ENCODE results near the gene ICAM4. TPM values are rescaled to one million over a fixed set of nuclear protein-coding genes. Genes with fewer than 3 reads are reported as not detected.

ICAM4 gene
- total and polyA plus RNA-seq, 9 of the 15 experiments (the other 6 are each of a cell fraction or from before 2014, with no cell fraction given): 14.1 to 86.1 (median 29.6) TPM

DNA sequence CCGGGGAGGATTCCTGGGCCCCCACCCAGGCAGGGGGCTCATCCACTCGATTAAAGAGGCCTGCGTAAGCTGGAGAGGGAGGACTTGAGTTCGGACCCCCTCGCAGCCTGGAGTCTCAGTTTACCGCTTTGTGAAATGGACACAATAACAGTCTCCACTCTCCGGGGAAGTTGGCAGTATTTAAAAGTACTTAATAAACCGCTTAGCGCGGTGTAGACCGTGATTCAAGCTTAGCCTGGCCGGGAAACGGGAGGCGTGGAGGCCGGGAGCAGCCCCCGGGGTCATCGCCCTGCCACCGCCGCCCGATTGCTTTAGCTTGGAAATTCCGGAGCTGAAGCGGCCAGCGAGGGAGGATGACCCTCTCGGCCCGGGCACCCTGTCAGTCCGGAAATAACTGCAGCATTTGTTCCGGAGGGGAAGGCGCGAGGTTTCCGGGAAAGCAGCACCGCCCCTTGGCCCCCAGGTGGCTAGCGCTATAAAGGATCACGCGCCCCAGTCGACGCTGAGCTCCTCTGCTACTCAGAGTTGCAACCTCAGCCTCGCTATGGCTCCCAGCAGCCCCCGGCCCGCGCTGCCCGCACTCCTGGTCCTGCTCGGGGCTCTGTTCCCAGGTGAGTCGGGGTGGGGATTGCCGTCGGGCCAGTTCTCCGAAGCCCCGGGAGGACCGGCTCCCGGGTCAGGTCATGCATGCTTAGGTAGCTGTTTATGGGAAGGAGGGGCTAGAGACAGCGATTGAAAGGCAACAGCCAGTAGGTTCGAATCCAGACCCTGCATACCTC lies 15.9 kb upstream of the ICAM4 start, which contains the start of gene ICAM1:
Gene ICAM1 (plus strand): TSS at position 505 of the 779 bp plus-strand sequence. CDS start 40 bp downstream, at position 545.
- H3K79me2 ChIP-seq (ENCODE audit: control insufficient read depth, insufficient read depth, low read length): peaks cover 30% of the 10 kb centered on the region
- no peaks in the 10 kb centered on the region for H4K20me1 ChIP-seq (replicated peaks; ENCODE audit: control insufficient read depth, insufficient read depth, low read length)
- H2AFZ ChIP-seq (ENCODE audit: low read depth, low read length): peak within 1 kb of the TSS; percentile 91
- ATAC-seq (peak; percentile 88), DNase-seq (ENCODE audit: extremely low read depth in 1 of 4, low spot score in 3 of 4) (peak; percentile 71 to 92 (median 80)), FAIRE-seq (peak; percentile 92)
- peaks cover 16 to 33% of the 10 kb centered on the region in 2 experiments; a peak in 4 of 5 replicates for H3K4me1 ChIP-seq (replicated peaks in 1 of 2; ENCODE audit: control insufficient read depth in 2 of 2, insufficient read depth in 2 of 2, low read length in 2 of 2)
- intact Hi-C loops (cut with micrococcal nuclease): loop anchor here (1.0 to 2.0 kb wide), 3 partner anchors 18 to 110 kb away; partner anchors contain the start of genes ICAM5, RAVER1 and TYK2
- peak within 1 kb of the TSS; percentile 76 for H3K4me2 ChIP-seq (ENCODE audit: insufficient read depth, low read length)
- TSS peak; percentile 97 for BruUV-seq (replicated peaks)
- peak within 1 kb of the TSS; percentile 73 to 93 for H3K9ac ChIP-seq (ENCODE audit: insufficient read depth in 1 of 2, low read depth in 2 of 2, low read length in 2 of 2)
- H3K9me3 ChIP-seq (replicated peaks; ENCODE audit: control insufficient read depth, insufficient read depth, low read depth, low read length): no peaks in the 10 kb centered on the region
- WGBS (ENCODE audit: insufficient coverage, low coverage, missing lambda C conversion rate): 1% methylated on average over 51 of the region's 51 CpGs
- POLR2A ChIA-PET: interaction anchor here (0.6 to 3.7 kb wide), 22 partner anchors 8 to 385 kb away, joined by 3 to 74 read pairs (median 4); partner anchors contain the start of genes FDX2, ICAM4, ICAM5 and PPAN
- no peaks in the 10 kb centered on the region for H3K9me1 ChIP-seq (ENCODE audit: control insufficient read depth, insufficient read depth, low read length)
- in situ Hi-C loops (cut with MboI): loop anchor here (5.0 kb wide), 1 partner anchor 116 kb away; no protein-coding TSS in a partner anchor
- no peaks in the 10 kb centered on the region for H3K27me3 ChIP-seq (ENCODE audit: control insufficient read depth in 2 of 2, insufficient read depth in 2 of 2, low read length in 2 of 2)
- H3K4me3 ChIP-seq: peak within 1 kb of the TSS; percentile 48
- CTCF ChIA-PET (ENCODE audit: low intra/inter-chr PET ratio): interaction anchor here (3.9 kb wide), 1 partner anchor 118 kb away, joined by 77 read pairs; no protein-coding TSS in a partner anchor
- H3K36me3 ChIP-seq (ENCODE audit: control insufficient read depth, insufficient read depth, low read length): peaks cover 26% of the 10 kb centered on the region; the same call in 2 of the 3 replicates
- peak within 1 kb of the TSS; percentile 81 for H3K27ac ChIP-seq (ENCODE audit: extremely low read depth, low read depth, low read length)
- no peak for TF ChIP-seq NRF1 (conservative IDR thresholded peaks at IDR 0.05 in 1 of 2, IDR thresholded peaks at IDR 0.05 in 1 of 2)
- TF ChIP-seq, protein P1, sequence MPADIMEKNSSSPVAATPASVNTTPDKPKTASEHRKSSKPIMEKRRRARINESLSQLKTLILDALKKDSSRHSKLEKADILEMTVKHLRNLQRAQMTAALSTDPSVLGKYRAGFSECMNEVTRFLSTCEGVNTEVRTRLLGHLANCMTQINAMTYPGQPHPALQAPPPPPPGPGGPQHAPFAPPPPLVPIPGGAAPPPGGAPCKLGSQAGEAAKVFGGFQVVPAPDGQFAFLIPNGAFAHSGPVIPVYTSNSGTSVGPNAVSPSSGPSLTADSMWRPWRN (IDR thresholded peaks at IDR 0.05; ENCODE audit: low read depth): no peak
- no peak for TF ChIP-seq ZNF830 (CRISPR knock-in tag; IDR thresholded peaks at IDR 0.05)
- peak; percentile 42; the same call in 1 of the 2 replicates for TF ChIP-seq REST (IDR thresholded peaks at IDR 0.05; ENCODE audit: borderline replicate concordance)
- TF ChIP-seq REST (CRISPR knock-in tag; IDR thresholded peaks at IDR 0.05; ENCODE audit: low read depth): 0 out of 2 replicates have a peak, but pooled peaks have one; percentile 35
- TF ChIP-seq RBBP5 (IDR thresholded peaks at IDR 0.05; ENCODE audit: borderline replicate concordance, insufficient read depth, low read length, poor library complexity, severe bottlenecking): no peak
- peak; percentile 37 for TF ChIP-seq CTCFL (IDR thresholded peaks at IDR 0.05; ENCODE audit: borderline replicate concordance, insufficient read depth, low read depth, low read length, poor library complexity, severe bottlenecking)
